ENCODE data around the gene CX3CR1.

DNA sequence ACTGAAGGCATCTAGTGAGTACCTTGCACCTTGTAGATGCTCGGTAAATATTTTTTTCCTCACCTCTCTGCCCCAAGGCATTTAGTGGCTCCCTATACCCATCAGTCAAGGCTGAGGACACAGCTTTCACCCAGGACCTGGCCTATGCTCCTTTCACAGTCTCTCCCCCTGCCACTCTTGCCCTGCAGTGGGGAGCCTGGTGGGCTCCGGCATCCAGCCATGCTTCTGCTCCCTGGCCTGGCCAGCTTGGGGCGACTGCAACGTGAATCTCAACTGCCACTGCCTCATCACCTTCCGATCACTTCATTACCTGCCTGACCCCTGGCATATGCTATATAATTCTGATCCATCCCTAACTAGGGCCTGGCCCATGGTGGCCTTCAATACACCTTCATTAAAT, 735 bp upstream of the CX3CR1 start:
- TF ChIP-seq, protein P1, sequence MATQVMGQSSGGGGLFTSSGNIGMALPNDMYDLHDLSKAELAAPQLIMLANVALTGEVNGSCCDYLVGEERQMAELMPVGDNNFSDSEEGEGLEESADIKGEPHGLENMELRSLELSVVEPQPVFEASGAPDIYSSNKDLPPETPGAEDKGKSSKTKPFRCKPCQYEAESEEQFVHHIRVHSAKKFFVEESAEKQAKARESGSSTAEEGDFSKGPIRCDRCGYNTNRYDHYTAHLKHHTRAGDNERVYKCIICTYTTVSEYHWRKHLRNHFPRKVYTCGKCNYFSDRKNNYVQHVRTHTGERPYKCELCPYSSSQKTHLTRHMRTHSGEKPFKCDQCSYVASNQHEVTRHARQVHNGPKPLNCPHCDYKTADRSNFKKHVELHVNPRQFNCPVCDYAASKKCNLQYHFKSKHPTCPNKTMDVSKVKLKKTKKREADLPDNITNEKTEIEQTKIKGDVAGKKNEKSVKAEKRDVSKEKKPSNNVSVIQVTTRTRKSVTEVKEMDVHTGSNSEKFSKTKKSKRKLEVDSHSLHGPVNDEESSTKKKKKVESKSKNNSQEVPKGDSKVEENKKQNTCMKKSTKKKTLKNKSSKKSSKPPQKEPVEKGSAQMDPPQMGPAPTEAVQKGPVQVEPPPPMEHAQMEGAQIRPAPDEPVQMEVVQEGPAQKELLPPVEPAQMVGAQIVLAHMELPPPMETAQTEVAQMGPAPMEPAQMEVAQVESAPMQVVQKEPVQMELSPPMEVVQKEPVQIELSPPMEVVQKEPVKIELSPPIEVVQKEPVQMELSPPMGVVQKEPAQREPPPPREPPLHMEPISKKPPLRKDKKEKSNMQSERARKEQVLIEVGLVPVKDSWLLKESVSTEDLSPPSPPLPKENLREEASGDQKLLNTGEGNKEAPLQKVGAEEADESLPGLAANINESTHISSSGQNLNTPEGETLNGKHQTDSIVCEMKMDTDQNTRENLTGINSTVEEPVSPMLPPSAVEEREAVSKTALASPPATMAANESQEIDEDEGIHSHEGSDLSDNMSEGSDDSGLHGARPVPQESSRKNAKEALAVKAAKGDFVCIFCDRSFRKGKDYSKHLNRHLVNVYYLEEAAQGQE (tag by site-specific recombination; IDR thresholded peaks at IDR 0.05) = no peak
- TF ChIP-seq, protein P2, sequence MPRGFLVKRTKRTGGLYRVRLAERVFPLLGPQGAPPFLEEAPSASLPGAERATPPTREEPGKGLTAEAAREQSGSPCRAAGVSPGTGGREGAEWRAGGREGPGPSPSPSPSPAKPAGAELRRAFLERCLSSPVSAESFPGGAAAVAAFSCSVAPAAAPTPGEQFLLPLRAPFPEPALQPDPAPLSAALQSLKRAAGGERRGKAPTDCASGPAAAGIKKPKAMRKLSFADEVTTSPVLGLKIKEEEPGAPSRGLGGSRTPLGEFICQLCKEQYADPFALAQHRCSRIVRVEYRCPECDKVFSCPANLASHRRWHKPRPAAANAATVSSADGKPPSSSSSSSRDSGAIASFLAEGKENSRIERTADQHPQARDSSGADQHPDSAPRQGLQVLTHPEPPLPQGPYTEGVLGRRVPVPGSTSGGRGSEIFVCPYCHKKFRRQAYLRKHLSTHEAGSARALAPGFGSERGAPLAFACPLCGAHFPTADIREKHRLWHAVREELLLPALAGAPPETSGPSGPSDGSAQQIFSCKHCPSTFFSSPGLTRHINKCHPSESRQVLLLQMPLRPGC (tag by site-specific recombination; IDR thresholded peaks at IDR 0.05) = no peak
- TF ChIP-seq, protein P3, sequence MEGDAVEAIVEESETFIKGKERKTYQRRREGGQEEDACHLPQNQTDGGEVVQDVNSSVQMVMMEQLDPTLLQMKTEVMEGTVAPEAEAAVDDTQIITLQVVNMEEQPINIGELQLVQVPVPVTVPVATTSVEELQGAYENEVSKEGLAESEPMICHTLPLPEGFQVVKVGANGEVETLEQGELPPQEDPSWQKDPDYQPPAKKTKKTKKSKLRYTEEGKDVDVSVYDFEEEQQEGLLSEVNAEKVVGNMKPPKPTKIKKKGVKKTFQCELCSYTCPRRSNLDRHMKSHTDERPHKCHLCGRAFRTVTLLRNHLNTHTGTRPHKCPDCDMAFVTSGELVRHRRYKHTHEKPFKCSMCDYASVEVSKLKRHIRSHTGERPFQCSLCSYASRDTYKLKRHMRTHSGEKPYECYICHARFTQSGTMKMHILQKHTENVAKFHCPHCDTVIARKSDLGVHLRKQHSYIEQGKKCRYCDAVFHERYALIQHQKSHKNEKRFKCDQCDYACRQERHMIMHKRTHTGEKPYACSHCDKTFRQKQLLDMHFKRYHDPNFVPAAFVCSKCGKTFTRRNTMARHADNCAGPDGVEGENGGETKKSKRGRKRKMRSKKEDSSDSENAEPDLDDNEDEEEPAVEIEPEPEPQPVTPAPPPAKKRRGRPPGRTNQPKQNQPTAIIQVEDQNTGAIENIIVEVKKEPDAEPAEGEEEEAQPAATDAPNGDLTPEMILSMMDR (tag by site-specific recombination; IDR thresholded peaks at IDR 0.05) = no peak
- TF ChIP-seq ZNF292 (tag by site-specific recombination; IDR thresholded peaks at IDR 0.05; ENCODE audit: borderline replicate concordance, low read depth) (no peak), ZNF274 (IDR thresholded peaks at IDR 0.05; ENCODE audit: low read length) (no peak), ZNF274 (tag by site-specific recombination; IDR thresholded peaks at IDR 0.05; ENCODE audit: borderline replicate concordance) (no peak), PATZ1 (tag by site-specific recombination; IDR thresholded peaks at IDR 0.05) (no peak), ZNF785 (tag by site-specific recombination; IDR thresholded peaks at IDR 0.05) (no peak), ZNF175 (tag by site-specific recombination; IDR thresholded peaks at IDR 0.05) (no peak), ZNF624 (tag by site-specific recombination; IDR thresholded peaks at IDR 0.05) (no peak), ZNF133 (tag by site-specific recombination; IDR thresholded peaks at IDR 0.05) (no peak), ZNF416 (tag by site-specific recombination; IDR thresholded peaks at IDR 0.05) (no peak), OVOL3 (tag by site-specific recombination; IDR thresholded peaks at IDR 0.05) (no peak)
- TF ChIP-seq, protein P4, sequence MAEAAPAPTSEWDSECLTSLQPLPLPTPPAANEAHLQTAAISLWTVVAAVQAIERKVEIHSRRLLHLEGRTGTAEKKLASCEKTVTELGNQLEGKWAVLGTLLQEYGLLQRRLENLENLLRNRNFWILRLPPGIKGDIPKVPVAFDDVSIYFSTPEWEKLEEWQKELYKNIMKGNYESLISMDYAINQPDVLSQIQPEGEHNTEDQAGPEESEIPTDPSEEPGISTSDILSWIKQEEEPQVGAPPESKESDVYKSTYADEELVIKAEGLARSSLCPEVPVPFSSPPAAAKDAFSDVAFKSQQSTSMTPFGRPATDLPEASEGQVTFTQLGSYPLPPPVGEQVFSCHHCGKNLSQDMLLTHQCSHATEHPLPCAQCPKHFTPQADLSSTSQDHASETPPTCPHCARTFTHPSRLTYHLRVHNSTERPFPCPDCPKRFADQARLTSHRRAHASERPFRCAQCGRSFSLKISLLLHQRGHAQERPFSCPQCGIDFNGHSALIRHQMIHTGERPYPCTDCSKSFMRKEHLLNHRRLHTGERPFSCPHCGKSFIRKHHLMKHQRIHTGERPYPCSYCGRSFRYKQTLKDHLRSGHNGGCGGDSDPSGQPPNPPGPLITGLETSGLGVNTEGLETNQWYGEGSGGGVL (tag by site-specific recombination; IDR thresholded peaks at IDR 0.05) = no peak
- TF ChIP-seq, protein P5, sequence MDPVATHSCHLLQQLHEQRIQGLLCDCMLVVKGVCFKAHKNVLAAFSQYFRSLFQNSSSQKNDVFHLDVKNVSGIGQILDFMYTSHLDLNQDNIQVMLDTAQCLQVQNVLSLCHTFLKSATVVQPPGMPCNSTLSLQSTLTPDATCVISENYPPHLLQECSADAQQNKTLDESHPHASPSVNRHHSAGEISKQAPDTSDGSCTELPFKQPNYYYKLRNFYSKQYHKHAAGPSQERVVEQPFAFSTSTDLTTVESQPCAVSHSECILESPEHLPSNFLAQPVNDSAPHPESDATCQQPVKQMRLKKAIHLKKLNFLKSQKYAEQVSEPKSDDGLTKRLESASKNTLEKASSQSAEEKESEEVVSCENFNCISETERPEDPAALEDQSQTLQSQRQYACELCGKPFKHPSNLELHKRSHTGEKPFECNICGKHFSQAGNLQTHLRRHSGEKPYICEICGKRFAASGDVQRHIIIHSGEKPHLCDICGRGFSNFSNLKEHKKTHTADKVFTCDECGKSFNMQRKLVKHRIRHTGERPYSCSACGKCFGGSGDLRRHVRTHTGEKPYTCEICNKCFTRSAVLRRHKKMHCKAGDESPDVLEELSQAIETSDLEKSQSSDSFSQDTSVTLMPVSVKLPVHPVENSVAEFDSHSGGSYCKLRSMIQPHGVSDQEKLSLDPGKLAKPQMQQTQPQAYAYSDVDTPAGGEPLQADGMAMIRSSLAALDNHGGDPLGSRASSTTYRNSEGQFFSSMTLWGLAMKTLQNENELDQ (tag by site-specific recombination; IDR thresholded peaks at IDR 0.05; ENCODE audit: low read depth) = no peak
